HepG2 (cell line): Measurements from ENCODE around the gene GBA3. TPM values are rescaled to one million over a fixed set of nuclear protein-coding genes. Genes with fewer than 3 reads are reported as not detected.

Source experiments
- ATAC-seq: fragments of 200-7000 bp; cut with Tn5 transposase; 3 replicates; pipeline ENCODE4 v1.9.1; 2020; ENCODE audit warnings: mild to moderate bottlenecking, moderate library complexity
- BruUV-seq: library from RNA; stranded (reverse); fragments of 400-500 nt; replicated peaks from 2 replicates; lab custom pipeline; 2021; lab: Mats Ljungman, UMichigan
- CTCF ChIA-PET: fragments of 300-600 bp; formaldehyde crosslinking; extraction: SDS; loops from one replicate; lab custom pipeline; 2021; ENCODE audit warnings: low total read pairs, inconsistent platforms, low intra/inter-chr PET ratio; lab: Yijun Ruan, JAX
- POLR2A ChIA-PET: fragments of 350-600 bp; sonication (Branson Sonifier 250); formaldehyde crosslinking; loops from one replicate; lab custom pipeline; 2020; ENCODE audit warnings: antibody characterized with exemption, inconsistent platforms; lab: Yijun Ruan, JAX
- DNase-seq: peaks from one replicate; pipeline ENCODE4 v3.0.0-alpha.2; 2015; ENCODE audit warnings: low spot score
- FAIRE-seq: peaks from 3 replicates; lab custom pipeline; 2011; peaks lifted over from hg19 to GRCh38; lab: Jason Lieb, UNC
- H2AFZ ChIP-seq: one replicate; pipeline ENCODE4 v1.6.1; 2011; ENCODE audit warnings: low read length, inconsistent platforms
- H3K27ac ChIP-seq: fragments of 300-600 bp; 3 replicates; pipeline ENCODE4 v1.8.0; 2011; ENCODE audit warnings: mixed run types, mild to moderate bottlenecking, mixed read lengths, low read length, inconsistent platforms; ENCODE audit not compliant: insufficient read depth; ENCODE audit errors: extremely low read length
- H3K27me3 ChIP-seq, 2 experiments: fragments of 200-600 bp in 1 of 2; 2 replicates in 1 of 2; 3 replicates in 1 of 2; pipeline versions ENCODE4 v1.6.0 to v1.8.0; 2011; ENCODE audit warnings: low read length in 2 of 2, mild to moderate bottlenecking in 2 of 2, moderate library complexity in 2 of 2, inconsistent platforms in 1 of 2; ENCODE audit not compliant: insufficient read depth in 2 of 2, control insufficient read depth in 1 of 2
- H3K36me3 ChIP-seq, 2 experiments: fragments of 200-600 bp in 1 of 2; replicated peaks in 1 of 2; 2 replicates in 1 of 2; 3 replicates in 1 of 2; pipeline versions ENCODE4 v1.5.1 to v1.8.0; 2011; ENCODE audit warnings: low read length in 2 of 2, inconsistent platforms in 1 of 2; ENCODE audit not compliant: insufficient read depth in 2 of 2, control insufficient read depth in 1 of 2
- H3K4me1 ChIP-seq: 2 replicates; pipeline ENCODE4 v1.5.1; 2012; ENCODE audit warnings: low read length, inconsistent platforms; ENCODE audit not compliant: insufficient read depth
- H3K4me2 ChIP-seq: 2 replicates; pipeline ENCODE4 v1.6.0; 2011; ENCODE audit warnings: low read depth, low read length, inconsistent platforms
- H3K4me3 ChIP-seq, 3 experiments: fragments of 200-600 bp in 1 of 3; sonication (generic), shearing (Covaris generic) in 1 of 3; replicated peaks in 1 of 3; 2 replicates each; pipeline ENCODE4 v1.5.1; 2011 to 2016; ENCODE audit warnings: low read length in 3 of 3, inconsistent platforms in 2 of 3, low read depth in 2 of 3, mild to moderate bottlenecking in 2 of 3, control low read depth in 1 of 3, mixed read lengths in 1 of 3; ENCODE audit not compliant: insufficient read depth in 1 of 3
- H3K79me2 ChIP-seq: one replicate; pipeline ENCODE4 v1.6.1; 2011; ENCODE audit warnings: low read length, inconsistent platforms; ENCODE audit not compliant: insufficient read depth
- H3K9ac ChIP-seq: 2 replicates; pipeline ENCODE4 v1.6.0; 2011; ENCODE audit warnings: mild to moderate bottlenecking, low read depth, low read length, inconsistent platforms; ENCODE audit not compliant: insufficient read depth
- H3K9me3 ChIP-seq: 2 replicates; pipeline ENCODE4 v1.5.1; 2012; ENCODE audit warnings: mild to moderate bottlenecking, low read length
- H4K20me1 ChIP-seq: 2 replicates; pipeline ENCODE4 v1.6.0; 2011; ENCODE audit warnings: inconsistent platforms, mild to moderate bottlenecking, low read length, moderate library complexity; ENCODE audit not compliant: insufficient read depth
- AGO2 ChIP-seq: fragments of 200-400 bp; formaldehyde crosslinking; optimal IDR thresholded peaks from 2 replicates; pipeline ENCODE3; 2017; ENCODE audit warnings: mild to moderate bottlenecking, low read depth, low read length, moderate library complexity
- JUND ChIP-seq: sonication (generic); formaldehyde crosslinking; IDR thresholded peaks from 2 replicates; pipeline ENCODE4 v1.8.0; 2022; ENCODE audit warnings: mild to moderate bottlenecking, missing genetic modification reagents
- MAFK ChIP-seq, 2 experiments: IDR thresholded peaks in 1 of 2; conservative IDR thresholded peaks in 1 of 2; 2 replicates each; pipeline ENCODE4 v1.6.1; 2011; ENCODE audit warnings: improper control_type of control experiment in 2 of 2, low read length in 2 of 2
- MZF1 ChIP-seq: sonication (generic); formaldehyde crosslinking; IDR thresholded peaks from 2 replicates; pipeline ENCODE4 v1.8.1; 2023; ENCODE audit warnings: mild to moderate bottlenecking, missing genetic modification reagents, borderline replicate concordance
- RFX3 ChIP-seq: IDR thresholded peaks from 2 replicates; pipeline ENCODE4 v1.6.1; 2016; ENCODE audit warnings: missing biosample characterization, missing genetic modification reagents
- SALL2 ChIP-seq: sonication (generic); formaldehyde crosslinking; IDR thresholded peaks from 2 replicates; pipeline ENCODE4 v1.8.1; 2023; ENCODE audit warnings: mild to moderate bottlenecking, missing genetic modification reagents, inconsistent platforms
- WIZ ChIP-seq: sonication (generic); formaldehyde crosslinking; IDR thresholded peaks from 2 replicates; pipeline ENCODE4 v1.5.1; 2020; ENCODE audit warnings: mild to moderate bottlenecking, missing genetic modification reagents
- ZFP1 ChIP-seq: IDR thresholded peaks from 2 replicates; pipeline ENCODE4 v1.6.1; 2016
- ZNF124 ChIP-seq: sonication (generic); formaldehyde crosslinking; IDR thresholded peaks from 2 replicates; pipeline ENCODE4 v1.4.0; 2020; ENCODE audit warnings: missing genetic modification reagents
- ZNF138 ChIP-seq: sonication (generic); formaldehyde crosslinking; IDR thresholded peaks from 2 replicates; pipeline ENCODE4 v1.5.0; 2020; ENCODE audit warnings: mild to moderate bottlenecking, low read depth, missing genetic modification reagents
- ZNF30 ChIP-seq: sonication (generic); formaldehyde crosslinking; IDR thresholded peaks from 2 replicates; pipeline ENCODE4 v1.5.0; 2020; ENCODE audit warnings: mild to moderate bottlenecking, missing genetic modification reagents
- ZNF460 ChIP-seq: sonication (generic); formaldehyde crosslinking; IDR thresholded peaks from 2 replicates; pipeline ENCODE4 v1.5.1; 2020; ENCODE audit warnings: missing genetic modification reagents, mild to moderate bottlenecking, borderline replicate concordance
- ZNF484 ChIP-seq: sonication (generic); formaldehyde crosslinking; IDR thresholded peaks from 2 replicates; pipeline ENCODE4 v1.5.1; 2020; ENCODE audit warnings: mild to moderate bottlenecking, low read depth, missing genetic modification reagents, borderline replicate concordance
- ZNF572 ChIP-seq: sonication (generic); formaldehyde crosslinking; IDR thresholded peaks from 2 replicates; pipeline ENCODE4 v1.5.1; 2020; ENCODE audit warnings: mild to moderate bottlenecking, missing genetic modification reagents
- ZNF710 ChIP-seq: sonication (generic); formaldehyde crosslinking; IDR thresholded peaks from 2 replicates; pipeline ENCODE4 v1.5.0; 2020; ENCODE audit warnings: mild to moderate bottlenecking, missing genetic modification reagents, borderline replicate concordance
- in situ Hi-C: cut with HindIII; loops from 2 replicates; pipeline ENCODE4 v1.10.0; 2017; ENCODE audit warnings: low pct_unique_long_range_greater_than_20kb; ENCODE audit not compliant: extremely low pct_ligation_motif_present
- intact Hi-C: fragments of 100-400 bp; cut with micrococcal nuclease; formaldehyde crosslinking; loops from one replicate; pipeline ENCODE4 v1.10.0; 2022; ENCODE audit not compliant: unreplicated experiment
- polyA plus RNA-seq, 8 experiments: library from polyadenylated mRNA; depleted of rRNA in 3 of 8; stranded (reverse) in 7 of 8; unstranded in 1 of 8; fragments of >200 nt; fragmentation: Illumina TruSeq in 4 of 8; extraction: Trizol in 4 of 8; gene quantifications; 2 replicates each; pipeline versions ENCODE4 v1.2.1 to v1.2.3, GENCODE V29; 2011 to 2016; ENCODE audit warnings: low read depth in 4 of 8, missing spikeins in 1 of 8, mixed read lengths in 1 of 8; ENCODE audit not compliant: insufficient read depth in 1 of 8
- total RNA-seq, 5 experiments: library from RNA; depleted of rRNA; stranded (reverse); fragments of >200 nt; fragmentation: Illumina TruSeq; extraction: Trizol; gene quantifications; 2 replicates each; pipeline ENCODE4 v1.2.3, GENCODE V29; 2016; ENCODE audit warnings: low read depth in 1 of 5
- TF ChIP-seq, protein P1 (sequence below): sonication (generic); formaldehyde crosslinking; IDR thresholded peaks from 2 replicates; pipeline ENCODE4 v1.8.0; 2022; ENCODE audit warnings: missing genetic modification reagents, mild to moderate bottlenecking, inconsistent platforms, borderline replicate concordance
- TF ChIP-seq, protein P2 (sequence below): sonication (generic); formaldehyde crosslinking; IDR thresholded peaks from 2 replicates; pipeline ENCODE4 v1.9.0; 2021; ENCODE audit warnings: missing genetic modification reagents, borderline replicate concordance

Gene GBA3
- total and polyA plus RNA-seq, 2 of the 13 experiments (the other 11 are each of a cell fraction or from before 2014, with no cell fraction given): 0.18 TPM; not detected in 1

GRCh38 chr4:22650771-22651170 lies 42.0 kb upstream of the GBA3 start:
- ATAC-seq: no peak
- H3K36me3 ChIP-seq: no peaks in the 10 kb centered on the region
- H3K9ac ChIP-seq: no peak overlapping the region
- no peaks in the 10 kb centered on the region for H3K79me2 ChIP-seq
- TF ChIP-seq WIZ (CRISPR knock-in tag): no peak
- no peak for TF ChIP-seq MAFK (conservative IDR thresholded peaks at IDR 0.05 in 1 of 2, IDR thresholded peaks at IDR 0.05 in 1 of 2; ENCODE audit: low read length in 2 of 2)
- TF ChIP-seq AGO2: no peak
- no peak for TF ChIP-seq ZNF572 (CRISPR knock-in tag)
- TF ChIP-seq ZFP1 (CRISPR knock-in tag): no peak
- TF ChIP-seq, protein P1, sequence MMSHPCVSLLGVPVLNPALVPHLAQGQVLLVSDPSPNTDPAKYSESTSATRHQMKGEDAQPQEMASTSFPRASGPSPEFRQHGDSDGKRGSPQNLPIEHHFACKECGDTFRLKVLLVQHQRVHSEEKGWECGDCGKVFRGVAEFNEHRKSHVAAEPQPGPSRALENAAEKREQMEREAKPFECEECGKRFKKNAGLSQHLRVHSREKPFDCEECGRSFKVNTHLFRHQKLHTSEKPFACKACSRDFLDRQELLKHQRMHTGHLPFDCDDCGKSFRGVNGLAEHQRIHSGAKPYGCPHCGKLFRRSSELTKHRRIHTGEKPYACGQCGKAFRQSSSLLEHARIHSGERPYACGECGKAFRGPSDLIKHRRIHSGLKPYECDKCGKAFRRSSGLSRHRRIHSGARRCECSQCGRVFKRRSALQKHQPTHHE: no peak
- TF ChIP-seq ZNF710: no peak
- TF ChIP-seq ZNF484 (CRISPR knock-in tag): no peak
- TF ChIP-seq ZNF138 (CRISPR knock-in tag): no peak
- TF ChIP-seq SALL2 (CRISPR knock-in tag): no peak
- TF ChIP-seq MZF1: no peak
- TF ChIP-seq ZNF460 (CRISPR knock-in tag): no peak
- TF ChIP-seq RFX3 (CRISPR knock-in tag): no peak
- no peak for TF ChIP-seq ZNF124 (CRISPR knock-in tag)
- TF ChIP-seq, protein P2, sequence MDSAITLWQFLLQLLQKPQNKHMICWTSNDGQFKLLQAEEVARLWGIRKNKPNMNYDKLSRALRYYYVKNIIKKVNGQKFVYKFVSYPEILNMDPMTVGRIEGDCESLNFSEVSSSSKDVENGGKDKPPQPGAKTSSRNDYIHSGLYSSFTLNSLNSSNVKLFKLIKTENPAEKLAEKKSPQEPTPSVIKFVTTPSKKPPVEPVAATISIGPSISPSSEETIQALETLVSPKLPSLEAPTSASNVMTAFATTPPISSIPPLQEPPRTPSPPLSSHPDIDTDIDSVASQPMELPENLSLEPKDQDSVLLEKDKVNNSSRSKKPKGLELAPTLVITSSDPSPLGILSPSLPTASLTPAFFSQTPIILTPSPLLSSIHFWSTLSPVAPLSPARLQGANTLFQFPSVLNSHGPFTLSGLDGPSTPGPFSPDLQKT (CRISPR knock-in tag): no peak
- TF ChIP-seq JUND (CRISPR knock-in tag): no peak
- TF ChIP-seq ZNF30: no peak
- no peaks in the 10 kb centered on the region for H3K27me3 ChIP-seq
- in situ Hi-C loops: no loop called here
- no peaks in the 10 kb centered on the region for H4K20me1 ChIP-seq
- DNase-seq: no peak
- intact Hi-C loops: no loop called here
- BruUV-seq: no TSS peak
- ChIA-PET CTCF (no interaction called here), POLR2A (no interaction called here)
- H3K9me3 ChIP-seq: no peaks in the 10 kb centered on the region; the same call in 1 of the 2 replicates
- H3K4me2 ChIP-seq: no peak overlapping the region
- no peak overlapping the region for H3K27ac ChIP-seq
- no peaks in the 10 kb centered on the region for H3K4me1 ChIP-seq
- FAIRE-seq: no peak
- H2AFZ ChIP-seq: no peak overlapping the region
- H3K4me3 ChIP-seq: no peak overlapping the region
